Measurements from ENCODE around the gene CCDC92.

DNA sequence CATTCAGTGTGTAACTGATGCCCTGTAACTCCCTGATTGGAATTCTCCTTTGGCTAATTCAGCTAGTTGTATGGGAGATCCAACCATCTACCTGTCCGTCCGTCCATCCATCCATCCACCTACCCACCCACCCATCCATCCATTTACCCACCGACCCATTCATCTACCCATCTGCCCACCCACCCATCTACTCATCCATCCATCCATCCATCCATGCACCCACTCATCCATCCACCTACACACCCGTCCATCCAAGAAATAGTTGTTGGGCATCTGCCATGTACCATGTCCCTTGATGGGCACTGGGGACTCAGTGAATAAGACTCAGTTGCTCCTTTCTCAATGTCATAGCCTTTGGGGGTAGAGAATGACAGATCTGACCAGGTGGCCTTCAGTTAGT is 48.1 kb downstream of the CCDC92 start:
- TF ChIP-seq, protein P1, sequence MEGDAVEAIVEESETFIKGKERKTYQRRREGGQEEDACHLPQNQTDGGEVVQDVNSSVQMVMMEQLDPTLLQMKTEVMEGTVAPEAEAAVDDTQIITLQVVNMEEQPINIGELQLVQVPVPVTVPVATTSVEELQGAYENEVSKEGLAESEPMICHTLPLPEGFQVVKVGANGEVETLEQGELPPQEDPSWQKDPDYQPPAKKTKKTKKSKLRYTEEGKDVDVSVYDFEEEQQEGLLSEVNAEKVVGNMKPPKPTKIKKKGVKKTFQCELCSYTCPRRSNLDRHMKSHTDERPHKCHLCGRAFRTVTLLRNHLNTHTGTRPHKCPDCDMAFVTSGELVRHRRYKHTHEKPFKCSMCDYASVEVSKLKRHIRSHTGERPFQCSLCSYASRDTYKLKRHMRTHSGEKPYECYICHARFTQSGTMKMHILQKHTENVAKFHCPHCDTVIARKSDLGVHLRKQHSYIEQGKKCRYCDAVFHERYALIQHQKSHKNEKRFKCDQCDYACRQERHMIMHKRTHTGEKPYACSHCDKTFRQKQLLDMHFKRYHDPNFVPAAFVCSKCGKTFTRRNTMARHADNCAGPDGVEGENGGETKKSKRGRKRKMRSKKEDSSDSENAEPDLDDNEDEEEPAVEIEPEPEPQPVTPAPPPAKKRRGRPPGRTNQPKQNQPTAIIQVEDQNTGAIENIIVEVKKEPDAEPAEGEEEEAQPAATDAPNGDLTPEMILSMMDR (IDR thresholded peaks at IDR 0.05) = no peak
- TF ChIP-seq POLR2A (IDR thresholded peaks at IDR 0.05) = no peak

Measured in uterus (tissue), 2 donors.